WTC11 (cell line): ENCODE data around the gene FGFBP2.

ENCODE experiments used
- CREB1 ChIP-seq: sonication (generic); formaldehyde crosslinking; IDR thresholded peaks from 2 replicates; pipeline ENCODE4 v1.8.0; 2023; ENCODE audit warnings: mild to moderate bottlenecking, missing genetic modification reagents
- CREM ChIP-seq: sonication (generic); formaldehyde crosslinking; IDR thresholded peaks from 2 replicates; pipeline ENCODE4 v1.8.1; 2022; ENCODE audit warnings: mild to moderate bottlenecking, missing genetic modification reagents, moderate library complexity
- ETV6 ChIP-seq: sonication (generic); formaldehyde crosslinking; IDR thresholded peaks from 2 replicates; pipeline ENCODE4 v1.8.1; 2022; ENCODE audit warnings: mild to moderate bottlenecking, missing genetic modification reagents
- GABPB1 ChIP-seq: sonication (generic); formaldehyde crosslinking; IDR thresholded peaks from 2 replicates; pipeline ENCODE4 v1.8.1; 2023; ENCODE audit warnings: mild to moderate bottlenecking, missing genetic modification reagents
- NR3C1 ChIP-seq: sonication (generic); formaldehyde crosslinking; conservative IDR thresholded peaks from 2 replicates; pipeline ENCODE4 v1.8.1; 2023; ENCODE audit warnings: low read depth, mild to moderate bottlenecking, missing genetic modification reagents
- TCF7 ChIP-seq: sonication (generic); formaldehyde crosslinking; IDR thresholded peaks from 2 replicates; pipeline ENCODE4 v1.8.0; 2022; ENCODE audit warnings: mild to moderate bottlenecking, low read depth, missing genetic modification reagents, moderate library complexity
- TEAD4 ChIP-seq: sonication (generic); formaldehyde crosslinking; IDR thresholded peaks from 2 replicates; pipeline ENCODE4 v1.8.0; 2022; ENCODE audit warnings: mild to moderate bottlenecking, missing genetic modification reagents
- ZBTB21 ChIP-seq: sonication (generic); formaldehyde crosslinking; IDR thresholded peaks from 2 replicates; pipeline ENCODE4 v1.8.1; 2023; ENCODE audit warnings: mild to moderate bottlenecking, missing genetic modification reagents, borderline replicate concordance
- TF ChIP-seq, protein P1 (sequence below): fragments of 200-600 bp; IDR thresholded peaks from 2 replicates; pipeline ENCODE4 v1.8.0; 2022; ENCODE audit warnings: antibody characterized with exemption
- TF ChIP-seq, protein P2 (sequence below): sonication (generic); formaldehyde crosslinking; IDR thresholded peaks from 2 replicates; pipeline ENCODE4 v1.8.0; 2022; ENCODE audit warnings: mild to moderate bottlenecking, missing genetic modification reagents
- TF ChIP-seq, protein P3 (sequence below): sonication (generic); formaldehyde crosslinking; IDR thresholded peaks from 2 replicates; pipeline ENCODE4 v1.8.0; 2022; ENCODE audit warnings: mild to moderate bottlenecking, missing genetic modification reagents
- TF ChIP-seq, protein P4 (sequence below): sonication (generic); formaldehyde crosslinking; IDR thresholded peaks from 2 replicates; pipeline ENCODE4 v1.8.1; 2023; ENCODE audit warnings: mild to moderate bottlenecking, missing genetic modification reagents, borderline replicate concordance
- TF ChIP-seq, protein P5 (sequence below): sonication (generic); formaldehyde crosslinking; IDR thresholded peaks from 2 replicates; pipeline ENCODE4 v1.8.0; 2022; ENCODE audit warnings: mild to moderate bottlenecking, missing genetic modification reagents
- TF ChIP-seq, protein P6 (sequence below): sonication (generic); formaldehyde crosslinking; IDR thresholded peaks from 2 replicates; pipeline ENCODE4 v1.8.0; 2023; ENCODE audit warnings: missing genetic modification reagents

DNA sequence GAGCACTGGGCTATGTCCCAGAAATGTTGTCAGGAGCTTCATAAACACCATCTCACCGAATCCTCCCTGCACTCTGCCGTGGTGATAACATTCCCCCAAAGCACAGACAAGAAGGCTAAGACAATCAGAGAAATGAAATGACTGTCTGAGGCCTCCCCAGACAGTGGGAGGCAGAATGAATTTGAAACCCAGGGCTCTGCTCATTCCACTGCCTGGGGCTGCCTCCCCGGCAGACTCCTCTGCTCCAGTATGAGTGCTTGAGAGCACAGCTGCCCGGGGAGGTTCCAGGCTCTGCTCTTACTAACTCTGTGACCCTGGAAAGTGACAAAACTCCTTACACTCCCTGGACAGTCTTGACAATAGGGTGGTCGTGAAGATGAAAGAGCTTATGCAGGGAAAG lies 34.1 kb downstream of the FGFBP2 start:
- TF ChIP-seq, protein P1, sequence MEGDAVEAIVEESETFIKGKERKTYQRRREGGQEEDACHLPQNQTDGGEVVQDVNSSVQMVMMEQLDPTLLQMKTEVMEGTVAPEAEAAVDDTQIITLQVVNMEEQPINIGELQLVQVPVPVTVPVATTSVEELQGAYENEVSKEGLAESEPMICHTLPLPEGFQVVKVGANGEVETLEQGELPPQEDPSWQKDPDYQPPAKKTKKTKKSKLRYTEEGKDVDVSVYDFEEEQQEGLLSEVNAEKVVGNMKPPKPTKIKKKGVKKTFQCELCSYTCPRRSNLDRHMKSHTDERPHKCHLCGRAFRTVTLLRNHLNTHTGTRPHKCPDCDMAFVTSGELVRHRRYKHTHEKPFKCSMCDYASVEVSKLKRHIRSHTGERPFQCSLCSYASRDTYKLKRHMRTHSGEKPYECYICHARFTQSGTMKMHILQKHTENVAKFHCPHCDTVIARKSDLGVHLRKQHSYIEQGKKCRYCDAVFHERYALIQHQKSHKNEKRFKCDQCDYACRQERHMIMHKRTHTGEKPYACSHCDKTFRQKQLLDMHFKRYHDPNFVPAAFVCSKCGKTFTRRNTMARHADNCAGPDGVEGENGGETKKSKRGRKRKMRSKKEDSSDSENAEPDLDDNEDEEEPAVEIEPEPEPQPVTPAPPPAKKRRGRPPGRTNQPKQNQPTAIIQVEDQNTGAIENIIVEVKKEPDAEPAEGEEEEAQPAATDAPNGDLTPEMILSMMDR = no peak
- TF ChIP-seq CREM (CRISPR knock-in tag) = no peak
- TF ChIP-seq NR3C1 (CRISPR knock-in tag) = no peak
- no peak for TF ChIP-seq TCF7 (CRISPR knock-in tag)
- TF ChIP-seq ETV6 (CRISPR knock-in tag) = no peak
- no peak for TF ChIP-seq CREB1 (CRISPR knock-in tag)
- TF ChIP-seq, protein P2, sequence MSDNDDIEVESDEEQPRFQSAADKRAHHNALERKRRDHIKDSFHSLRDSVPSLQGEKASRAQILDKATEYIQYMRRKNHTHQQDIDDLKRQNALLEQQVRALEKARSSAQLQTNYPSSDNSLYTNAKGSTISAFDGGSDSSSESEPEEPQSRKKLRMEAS (CRISPR knock-in tag) = no peak
- TF ChIP-seq, protein P3, sequence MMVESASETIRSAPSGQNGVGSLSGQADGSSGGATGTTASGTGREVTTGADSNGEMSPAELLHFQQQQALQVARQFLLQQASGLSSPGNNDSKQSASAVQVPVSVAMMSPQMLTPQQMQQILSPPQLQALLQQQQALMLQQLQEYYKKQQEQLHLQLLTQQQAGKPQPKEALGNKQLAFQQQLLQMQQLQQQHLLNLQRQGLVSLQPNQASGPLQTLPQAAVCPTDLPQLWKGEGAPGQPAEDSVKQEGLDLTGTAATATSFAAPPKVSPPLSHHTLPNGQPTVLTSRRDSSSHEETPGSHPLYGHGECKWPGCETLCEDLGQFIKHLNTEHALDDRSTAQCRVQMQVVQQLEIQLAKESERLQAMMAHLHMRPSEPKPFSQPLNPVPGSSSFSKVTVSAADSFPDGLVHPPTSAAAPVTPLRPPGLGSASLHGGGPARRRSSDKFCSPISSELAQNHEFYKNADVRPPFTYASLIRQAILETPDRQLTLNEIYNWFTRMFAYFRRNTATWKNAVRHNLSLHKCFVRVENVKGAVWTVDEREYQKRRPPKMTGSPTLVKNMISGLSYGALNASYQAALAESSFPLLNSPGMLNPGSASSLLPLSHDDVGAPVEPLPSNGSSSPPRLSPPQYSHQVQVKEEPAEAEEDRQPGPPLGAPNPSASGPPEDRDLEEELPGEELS (CRISPR knock-in tag) = no peak
- TF ChIP-seq, protein P4, sequence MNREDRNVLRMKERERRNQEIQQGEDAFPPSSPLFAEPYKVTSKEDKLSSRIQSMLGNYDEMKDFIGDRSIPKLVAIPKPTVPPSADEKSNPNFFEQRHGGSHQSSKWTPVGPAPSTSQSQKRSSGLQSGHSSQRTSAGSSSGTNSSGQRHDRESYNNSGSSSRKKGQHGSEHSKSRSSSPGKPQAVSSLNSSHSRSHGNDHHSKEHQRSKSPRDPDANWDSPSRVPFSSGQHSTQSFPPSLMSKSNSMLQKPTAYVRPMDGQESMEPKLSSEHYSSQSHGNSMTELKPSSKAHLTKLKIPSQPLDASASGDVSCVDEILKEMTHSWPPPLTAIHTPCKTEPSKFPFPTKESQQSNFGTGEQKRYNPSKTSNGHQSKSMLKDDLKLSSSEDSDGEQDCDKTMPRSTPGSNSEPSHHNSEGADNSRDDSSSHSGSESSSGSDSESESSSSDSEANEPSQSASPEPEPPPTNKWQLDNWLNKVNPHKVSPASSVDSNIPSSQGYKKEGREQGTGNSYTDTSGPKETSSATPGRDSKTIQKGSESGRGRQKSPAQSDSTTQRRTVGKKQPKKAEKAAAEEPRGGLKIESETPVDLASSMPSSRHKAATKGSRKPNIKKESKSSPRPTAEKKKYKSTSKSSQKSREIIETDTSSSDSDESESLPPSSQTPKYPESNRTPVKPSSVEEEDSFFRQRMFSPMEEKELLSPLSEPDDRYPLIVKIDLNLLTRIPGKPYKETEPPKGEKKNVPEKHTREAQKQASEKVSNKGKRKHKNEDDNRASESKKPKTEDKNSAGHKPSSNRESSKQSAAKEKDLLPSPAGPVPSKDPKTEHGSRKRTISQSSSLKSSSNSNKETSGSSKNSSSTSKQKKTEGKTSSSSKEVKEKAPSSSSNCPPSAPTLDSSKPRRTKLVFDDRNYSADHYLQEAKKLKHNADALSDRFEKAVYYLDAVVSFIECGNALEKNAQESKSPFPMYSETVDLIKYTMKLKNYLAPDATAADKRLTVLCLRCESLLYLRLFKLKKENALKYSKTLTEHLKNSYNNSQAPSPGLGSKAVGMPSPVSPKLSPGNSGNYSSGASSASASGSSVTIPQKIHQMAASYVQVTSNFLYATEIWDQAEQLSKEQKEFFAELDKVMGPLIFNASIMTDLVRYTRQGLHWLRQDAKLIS = no peak
- TF ChIP-seq ZBTB21 (CRISPR knock-in tag) = no peak
- TF ChIP-seq GABPB1 = no peak
- TF ChIP-seq TEAD4 (CRISPR knock-in tag) = no peak
- TF ChIP-seq, protein P5, sequence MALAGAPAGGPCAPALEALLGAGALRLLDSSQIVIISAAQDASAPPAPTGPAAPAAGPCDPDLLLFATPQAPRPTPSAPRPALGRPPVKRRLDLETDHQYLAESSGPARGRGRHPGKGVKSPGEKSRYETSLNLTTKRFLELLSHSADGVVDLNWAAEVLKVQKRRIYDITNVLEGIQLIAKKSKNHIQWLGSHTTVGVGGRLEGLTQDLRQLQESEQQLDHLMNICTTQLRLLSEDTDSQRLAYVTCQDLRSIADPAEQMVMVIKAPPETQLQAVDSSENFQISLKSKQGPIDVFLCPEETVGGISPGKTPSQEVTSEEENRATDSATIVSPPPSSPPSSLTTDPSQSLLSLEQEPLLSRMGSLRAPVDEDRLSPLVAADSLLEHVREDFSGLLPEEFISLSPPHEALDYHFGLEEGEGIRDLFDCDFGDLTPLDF (CRISPR knock-in tag) = no peak
- TF ChIP-seq, protein P6, sequence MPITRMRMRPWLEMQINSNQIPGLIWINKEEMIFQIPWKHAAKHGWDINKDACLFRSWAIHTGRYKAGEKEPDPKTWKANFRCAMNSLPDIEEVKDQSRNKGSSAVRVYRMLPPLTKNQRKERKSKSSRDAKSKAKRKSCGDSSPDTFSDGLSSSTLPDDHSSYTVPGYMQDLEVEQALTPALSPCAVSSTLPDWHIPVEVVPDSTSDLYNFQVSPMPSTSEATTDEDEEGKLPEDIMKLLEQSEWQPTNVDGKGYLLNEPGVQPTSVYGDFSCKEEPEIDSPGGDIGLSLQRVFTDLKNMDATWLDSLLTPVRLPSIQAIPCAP (CRISPR knock-in tag) = no peak
